Fibroblast of mammary gland (primary cell): ENCODE measurements around the gene LTBP1.

Experiments used
- DNase-seq: peaks from one replicate; pipeline ENCODE4 v3.0.0-alpha.2; 2010; ENCODE audit warnings: low read depth
- H3K4me3 ChIP-seq: 2 replicates; pipeline ENCODE4 v1.5.1; 2011; ENCODE audit warnings: low read depth, mild to moderate bottlenecking, low read length, moderate library complexity; ENCODE audit not compliant: control insufficient read depth
- TF ChIP-seq, protein P1 (sequence below): conservative IDR thresholded peaks from 2 replicates; pipeline ENCODE4 v1.5.1; 2011; ENCODE audit warnings: low read depth, low read length, inconsistent platforms; ENCODE audit not compliant: control insufficient read depth, insufficient read depth

The LTBP1 gene

DNA sequence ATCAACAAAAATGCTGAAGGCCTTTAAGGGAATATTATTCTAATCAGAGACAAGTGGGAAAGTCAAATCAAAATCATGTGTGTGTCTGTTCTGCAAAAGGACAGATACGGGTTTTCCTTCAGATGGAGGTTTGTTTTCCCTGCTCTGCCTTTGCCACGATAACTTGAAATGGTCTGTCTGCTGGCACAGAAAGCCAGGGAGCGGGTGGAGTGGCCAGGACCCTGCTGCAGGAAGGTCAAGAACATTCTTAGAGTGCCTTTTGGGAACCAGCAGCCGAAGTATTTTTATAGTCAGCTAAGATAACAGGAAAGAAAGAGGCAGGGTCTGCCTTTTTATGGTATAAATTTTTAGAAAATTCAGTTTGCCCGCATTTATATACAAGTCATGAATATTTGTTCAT is 234.2 kb downstream of the LTBP1 start:
- H3K4me3 ChIP-seq = no peak overlapping the region
- TF ChIP-seq, protein P1, sequence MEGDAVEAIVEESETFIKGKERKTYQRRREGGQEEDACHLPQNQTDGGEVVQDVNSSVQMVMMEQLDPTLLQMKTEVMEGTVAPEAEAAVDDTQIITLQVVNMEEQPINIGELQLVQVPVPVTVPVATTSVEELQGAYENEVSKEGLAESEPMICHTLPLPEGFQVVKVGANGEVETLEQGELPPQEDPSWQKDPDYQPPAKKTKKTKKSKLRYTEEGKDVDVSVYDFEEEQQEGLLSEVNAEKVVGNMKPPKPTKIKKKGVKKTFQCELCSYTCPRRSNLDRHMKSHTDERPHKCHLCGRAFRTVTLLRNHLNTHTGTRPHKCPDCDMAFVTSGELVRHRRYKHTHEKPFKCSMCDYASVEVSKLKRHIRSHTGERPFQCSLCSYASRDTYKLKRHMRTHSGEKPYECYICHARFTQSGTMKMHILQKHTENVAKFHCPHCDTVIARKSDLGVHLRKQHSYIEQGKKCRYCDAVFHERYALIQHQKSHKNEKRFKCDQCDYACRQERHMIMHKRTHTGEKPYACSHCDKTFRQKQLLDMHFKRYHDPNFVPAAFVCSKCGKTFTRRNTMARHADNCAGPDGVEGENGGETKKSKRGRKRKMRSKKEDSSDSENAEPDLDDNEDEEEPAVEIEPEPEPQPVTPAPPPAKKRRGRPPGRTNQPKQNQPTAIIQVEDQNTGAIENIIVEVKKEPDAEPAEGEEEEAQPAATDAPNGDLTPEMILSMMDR = no peak

DNA sequence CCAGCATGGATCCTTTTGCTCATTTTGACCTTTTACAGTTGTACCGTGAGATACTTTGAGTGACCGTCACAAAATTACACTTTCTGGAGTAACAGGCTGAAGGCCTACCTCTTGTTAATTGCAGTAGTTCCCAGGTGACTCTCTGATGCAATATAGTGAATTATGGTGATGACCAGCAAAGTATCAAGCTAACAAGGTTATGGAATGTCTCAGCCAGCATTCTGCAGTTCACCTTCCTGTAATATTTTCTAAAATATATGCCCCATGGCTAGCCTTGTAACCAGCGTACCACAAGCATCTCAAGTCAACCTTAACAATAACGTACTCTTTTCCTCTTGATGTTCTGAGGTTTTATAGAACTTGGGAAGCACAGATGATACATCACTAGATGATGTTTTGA is 234.7 kb downstream of the LTBP1 start:
- TF ChIP-seq, protein P1 = no peak
- DNase-seq = no peak
- H3K4me3 ChIP-seq = no peak overlapping the region

More for the DNA sequence above, 234.2 kb downstream of the LTBP1 start:
- DNase-seq = no peak

DNA sequence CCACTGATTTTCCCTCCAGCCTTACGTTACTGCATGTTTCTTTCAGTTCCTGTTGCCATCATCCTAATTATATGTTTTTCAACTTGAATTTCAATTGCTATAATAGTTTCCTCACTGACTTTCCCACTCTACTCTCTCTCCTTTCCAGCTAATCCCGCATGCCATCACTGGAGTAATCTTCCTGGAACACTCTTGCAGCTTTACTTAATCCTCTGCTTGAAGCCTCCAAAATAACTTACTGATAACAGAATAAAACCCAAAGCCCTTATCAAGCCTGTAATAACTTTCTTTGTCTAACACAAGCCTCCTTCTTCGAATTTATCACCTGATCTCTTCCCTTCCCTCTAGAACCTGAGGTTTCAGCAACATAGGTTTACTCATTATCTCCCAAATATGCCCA is 237.3 kb downstream of the LTBP1 start:
- no peak overlapping the region for H3K4me3 ChIP-seq
- no peak for DNase-seq

DNA sequence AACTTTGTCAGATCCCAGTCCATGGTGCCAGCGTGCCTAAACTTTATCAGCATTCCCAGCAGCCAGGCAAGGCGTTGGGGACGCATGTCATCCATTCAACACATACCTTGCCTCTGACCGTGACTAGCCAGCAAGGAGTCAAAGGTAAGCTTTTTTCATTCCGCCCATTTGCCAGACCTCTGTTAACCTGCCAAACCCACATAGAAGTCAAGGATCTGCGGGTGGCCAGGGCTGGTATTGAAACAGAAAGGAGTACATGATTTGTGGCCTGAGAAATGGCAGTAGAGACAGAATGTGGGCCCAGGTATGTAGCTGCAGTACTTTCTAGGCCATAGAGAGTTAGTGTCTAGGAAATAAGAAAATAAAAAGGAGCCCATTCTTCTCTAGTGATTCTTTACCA is 240.2 kb downstream of the LTBP1 start:
- DNase-seq = no peak
- TF ChIP-seq, protein P1 = no peak
- no peak overlapping the region for H3K4me3 ChIP-seq

More for the DNA sequence above, 237.3 kb downstream of the LTBP1 start:
- TF ChIP-seq, protein P1 = no peak

DNA sequence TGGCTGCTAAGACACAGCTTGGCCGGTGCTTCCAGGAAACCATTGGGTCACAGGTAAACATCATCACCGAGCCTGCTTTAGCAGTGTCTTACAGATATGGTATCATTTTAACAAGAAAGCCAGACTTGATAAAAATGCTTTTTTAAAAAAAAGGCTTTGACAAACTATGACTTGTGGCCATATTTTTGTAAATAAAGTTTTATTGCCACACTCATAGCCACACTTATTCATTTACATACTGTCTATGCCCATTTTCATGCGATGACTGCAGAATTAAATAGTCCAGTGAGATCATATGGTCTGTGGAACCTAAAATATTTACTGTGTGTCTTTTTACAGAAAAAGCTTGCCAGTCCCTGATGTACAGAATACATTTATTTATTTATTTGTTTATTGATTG is 242.0 kb downstream of the LTBP1 start:
- TF ChIP-seq, protein P1 = no peak
- no peak for DNase-seq
- H3K4me3 ChIP-seq = no peak overlapping the region

DNA sequence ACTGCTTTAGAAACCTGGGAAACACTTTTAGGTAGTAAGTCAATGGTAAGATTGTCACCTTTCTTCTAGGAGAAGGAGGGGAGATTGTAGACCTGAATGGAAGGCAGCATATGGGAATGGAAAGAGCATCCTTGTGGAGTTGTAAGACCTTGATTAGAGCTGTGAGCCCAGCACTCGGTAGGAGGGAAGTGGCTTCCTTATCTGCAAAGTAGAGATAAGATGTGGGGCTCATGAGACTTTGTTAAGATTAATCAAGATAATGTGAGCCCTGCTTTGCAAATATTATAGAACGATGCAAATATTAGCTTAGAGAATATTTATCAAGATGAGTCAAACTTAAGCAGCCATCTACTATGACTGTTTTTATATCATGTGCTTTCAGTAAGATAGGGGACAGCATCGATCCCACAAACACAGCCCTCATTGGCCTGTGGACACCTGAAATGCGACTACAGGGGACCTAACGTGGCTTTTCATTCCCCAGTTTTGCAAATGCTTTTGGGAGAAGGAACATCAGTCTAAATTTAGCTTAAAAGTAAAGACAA is 243.7 kb downstream of the LTBP1 start:
- TF ChIP-seq, protein P1 = no peak
- no peak overlapping the region for H3K4me3 ChIP-seq
- DNase-seq = no peak

DNA sequence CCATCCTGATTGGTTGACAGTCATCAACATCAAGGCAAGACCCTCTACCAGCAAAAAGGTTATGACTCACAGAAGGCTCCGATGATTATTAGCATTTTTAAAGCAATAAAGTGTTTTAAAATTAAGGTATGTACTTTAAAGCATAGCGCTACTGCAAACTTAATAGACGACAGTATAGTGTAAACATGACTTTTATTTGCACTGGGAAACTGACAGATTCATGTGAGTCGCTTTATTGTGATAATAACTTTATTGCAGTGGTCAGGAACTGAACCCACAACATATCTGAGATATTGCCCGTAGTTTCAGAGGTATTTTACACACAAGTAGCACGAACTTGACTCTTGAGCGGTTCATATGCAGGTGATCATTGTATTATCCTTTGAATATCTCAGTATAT is 249.1 kb downstream of the LTBP1 start:
- no peak overlapping the region for H3K4me3 ChIP-seq
- DNase-seq = no peak
- TF ChIP-seq, protein P1 = no peak
